Skeletal muscle tissue (tissue), 4 donors: ENCODE measurements around the gene CHST13. TPM values are rescaled to one million over a fixed set of nuclear protein-coding genes. Genes with fewer than 3 reads are reported as not detected.

Source experiments
- H3K27ac ChIP-seq: one replicate; pipeline ENCODE4 v1.7.0; 2013; ENCODE audit warnings: mild to moderate bottlenecking, low read depth, low read length, inconsistent platforms
- H3K27me3 ChIP-seq, 3 donors: one replicate each; pipeline ENCODE4 v1.7.0; 2013; ENCODE audit warnings: low read length in 3 of 3; ENCODE audit not compliant: control insufficient read depth in 3 of 3, insufficient read depth in 3 of 3
- H3K36me3 ChIP-seq, 3 donors: one replicate each; pipeline ENCODE4 v1.7.0; 2013; ENCODE audit warnings: low read length in 3 of 3; ENCODE audit not compliant: control insufficient read depth in 3 of 3, insufficient read depth in 3 of 3
- H3K4me1 ChIP-seq, 3 donors: one replicate each; pipeline ENCODE4 v1.7.0; 2013; ENCODE audit warnings: low read length in 3 of 3, mild to moderate bottlenecking in 3 of 3; ENCODE audit not compliant: control insufficient read depth in 3 of 3, insufficient read depth in 3 of 3
- H3K4me3 ChIP-seq, 3 donors: one replicate each; pipeline ENCODE4 v1.7.0; 2013; ENCODE audit warnings: low read length in 3 of 3
- H3K9ac ChIP-seq, 3 donors: one replicate each; pipeline ENCODE4 v1.7.0; 2013; ENCODE audit warnings: low read length in 3 of 3, mild to moderate bottlenecking in 3 of 3, moderate library complexity in 2 of 3, low read depth in 1 of 3
- H3K9me3 ChIP-seq, 3 donors: one replicate each; pipeline ENCODE4 v1.7.0; 2013; ENCODE audit warnings: low read length in 3 of 3; ENCODE audit not compliant: control insufficient read depth in 3 of 3
- total RNA-seq: library from RNA; depleted of rRNA; stranded (reverse); fragments of >200 nt; gene quantifications from one replicate; pipeline ENCODE4 v1.2.3, GENCODE V29; 2014
- donor health status: Osteomylitis.

The CHST13 gene
- total RNA-seq, 1 donor from 2014 or later = not detected

DNA sequence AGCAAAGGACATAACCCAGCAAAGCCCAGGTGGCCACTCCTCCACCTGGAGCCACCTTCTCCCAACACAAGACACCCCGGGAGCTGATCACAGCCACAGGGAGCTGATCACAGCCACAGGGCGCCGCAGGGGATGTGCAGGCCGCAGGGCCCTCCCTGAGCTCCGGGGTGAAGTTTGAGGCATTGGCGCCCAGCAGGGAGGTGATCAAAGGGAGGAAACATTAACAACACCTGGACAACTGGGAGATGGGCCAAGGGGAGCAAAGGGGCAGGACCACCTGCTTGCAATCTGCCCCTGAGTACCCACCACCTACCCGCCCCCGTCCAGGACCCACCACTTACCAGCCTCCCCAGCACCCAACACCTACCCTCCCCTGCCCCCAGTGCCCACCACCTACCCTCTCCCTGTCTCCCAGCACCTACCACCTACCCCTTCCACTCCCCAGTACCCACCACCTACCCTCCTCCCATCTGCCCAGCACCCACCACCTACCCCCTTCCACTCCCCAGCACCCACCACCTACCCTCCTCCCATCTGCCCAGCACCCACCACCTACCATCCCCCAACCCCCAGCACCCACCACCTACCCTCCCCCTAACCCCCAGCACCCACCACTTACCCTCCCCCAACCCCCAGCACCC lies 8.8 kb upstream of the CHST13 start:
- Histone ChIP-seq H3K9ac (no peak overlapping the region), H3K9me3 (no peaks in the 10 kb centered on the region), H3K27me3 (peaks cover 0 to 3% (median 3%) of the 10 kb centered on the region in 3 donors), H3K4me1 (peaks cover 0 to 11% (median 2%) of the 10 kb centered on the region in 3 donors), H3K36me3 (no peaks in the 10 kb centered on the region), H3K4me3 (no peak overlapping the region), H3K27ac (no peak overlapping the region)

DNA sequence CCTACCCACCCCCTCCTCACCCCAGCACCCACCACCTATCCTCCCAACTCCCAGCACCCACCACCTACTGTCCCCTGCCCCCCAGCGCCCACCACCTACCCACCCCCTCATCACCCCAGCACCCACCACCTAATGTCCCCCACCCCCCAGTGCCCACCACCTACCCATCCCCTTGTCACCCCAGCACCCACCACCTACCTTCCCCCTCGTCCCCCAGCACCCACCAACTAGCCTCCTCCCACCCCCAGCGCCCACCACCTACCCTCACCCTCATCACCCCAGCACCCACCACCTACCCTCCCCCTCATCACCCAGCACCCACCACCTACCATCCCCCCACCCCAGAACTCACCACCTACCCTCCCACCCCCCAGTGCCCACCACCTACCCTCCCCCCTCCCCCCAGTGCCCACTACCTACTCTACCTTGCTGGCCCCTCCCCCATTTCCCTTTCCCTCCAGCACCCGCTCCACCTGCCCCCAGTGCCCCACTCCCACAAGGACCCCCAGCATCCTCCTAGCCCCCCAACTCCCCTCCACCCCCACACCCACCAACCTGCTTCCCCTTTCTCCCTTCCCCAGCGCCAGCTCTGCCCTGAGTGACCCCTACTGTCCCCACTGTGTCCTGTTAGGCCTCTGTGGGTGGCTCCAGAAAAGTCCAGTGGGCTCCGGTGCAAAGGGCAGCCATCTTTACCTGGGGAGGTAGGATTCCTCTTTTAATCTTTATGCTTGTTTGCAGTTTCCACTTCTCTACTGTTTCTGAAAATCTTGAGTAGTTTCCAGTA lies 7.6 kb upstream of the CHST13 start:
- H3K36me3 ChIP-seq = no peaks in the 10 kb centered on the region
- no peak overlapping the region for H3K27ac ChIP-seq
- peaks cover 0 to 3% (median 3%) of the 10 kb centered on the region in 3 donors for H3K27me3 ChIP-seq
- H3K4me3 ChIP-seq = no peak overlapping the region
- peaks cover 0 to 11% (median 2%) of the 10 kb centered on the region in 3 donors for H3K4me1 ChIP-seq
- no peaks in the 10 kb centered on the region for H3K9me3 ChIP-seq
- no peak overlapping the region for H3K9ac ChIP-seq

DNA sequence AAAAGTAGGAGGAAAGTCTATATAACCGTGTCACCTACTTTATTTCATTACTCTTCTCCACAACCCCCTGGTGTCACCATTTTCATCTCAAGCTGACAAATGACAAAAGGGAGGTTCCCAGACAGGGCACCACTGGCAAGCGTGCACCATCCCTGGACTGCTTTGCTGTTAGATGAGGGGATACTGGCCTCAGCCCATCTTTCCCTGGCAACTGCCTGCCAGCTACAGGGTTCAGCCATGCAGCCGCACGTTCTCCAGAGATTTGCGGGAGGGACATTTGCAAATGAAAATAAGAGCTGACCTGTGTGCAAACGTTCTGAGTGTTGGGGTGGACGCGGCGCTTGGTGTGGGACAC lies 7.0 kb upstream of the CHST13 start:
- Histone ChIP-seq H3K9me3 (no peaks in the 10 kb centered on the region), H3K27me3 (peaks cover 0 to 3% (median 3%) of the 10 kb centered on the region in 3 donors), H3K4me1 (peaks cover 0 to 10% (median 2%) of the 10 kb centered on the region in 3 donors), H3K9ac (no peak overlapping the region), H3K4me3 (no peak overlapping the region), H3K27ac (no peak overlapping the region), H3K36me3 (no peaks in the 10 kb centered on the region)

DNA sequence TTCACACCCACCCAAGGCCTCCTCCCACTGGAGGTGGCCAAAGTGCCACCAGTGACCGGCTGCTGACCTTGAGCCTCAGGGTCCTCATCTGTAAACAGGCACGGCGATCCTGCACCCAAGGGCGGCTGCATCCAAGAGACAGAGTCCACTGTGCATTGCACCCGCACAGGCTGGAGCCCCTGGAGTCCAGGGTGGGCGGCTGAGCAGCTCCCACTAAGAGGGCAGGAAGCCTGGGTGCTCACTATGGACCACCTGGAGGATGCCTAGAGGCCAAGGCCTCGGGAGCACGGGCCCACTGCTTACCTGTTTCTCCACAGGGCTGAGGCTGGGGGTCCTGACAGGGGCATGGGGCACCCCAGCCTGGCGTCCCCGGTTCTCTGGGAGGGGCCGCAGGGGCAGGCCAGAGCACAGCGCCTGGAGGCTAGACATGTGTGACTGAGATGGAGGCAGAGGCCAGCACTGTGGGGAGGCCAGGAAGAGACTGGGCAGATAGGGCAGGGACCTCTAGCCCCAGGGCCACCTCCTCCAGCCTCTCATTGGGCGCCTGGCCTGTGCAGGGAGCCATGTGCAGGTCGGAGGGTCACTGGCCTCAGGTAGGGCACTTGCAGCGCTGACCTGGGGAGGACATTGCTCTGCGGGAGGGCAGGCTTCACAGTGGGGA lies 6.5 kb upstream of the CHST13 start, which contains the start of gene UROC1:
TSS of gene UROC1 (minus strand) at position 483 of the 661 bp plus-strand sequence. CDS start at position 429, 54 bp downstream.
- H3K27ac ChIP-seq = no peak within 1 kb of the TSS
- H3K4me1 ChIP-seq = peaks cover 0 to 7% (median 1%) of the 10 kb centered on the region in 3 donors
- no peak within 1 kb of the TSS for H3K4me3 ChIP-seq
- H3K9me3 ChIP-seq = no peaks in the 10 kb centered on the region
- no peaks in the 10 kb centered on the region for H3K36me3 ChIP-seq
- no peak within 1 kb of the TSS for H3K9ac ChIP-seq
- peaks cover 0 to 4% (median 3%) of the 10 kb centered on the region in 3 donors for H3K27me3 ChIP-seq

DNA sequence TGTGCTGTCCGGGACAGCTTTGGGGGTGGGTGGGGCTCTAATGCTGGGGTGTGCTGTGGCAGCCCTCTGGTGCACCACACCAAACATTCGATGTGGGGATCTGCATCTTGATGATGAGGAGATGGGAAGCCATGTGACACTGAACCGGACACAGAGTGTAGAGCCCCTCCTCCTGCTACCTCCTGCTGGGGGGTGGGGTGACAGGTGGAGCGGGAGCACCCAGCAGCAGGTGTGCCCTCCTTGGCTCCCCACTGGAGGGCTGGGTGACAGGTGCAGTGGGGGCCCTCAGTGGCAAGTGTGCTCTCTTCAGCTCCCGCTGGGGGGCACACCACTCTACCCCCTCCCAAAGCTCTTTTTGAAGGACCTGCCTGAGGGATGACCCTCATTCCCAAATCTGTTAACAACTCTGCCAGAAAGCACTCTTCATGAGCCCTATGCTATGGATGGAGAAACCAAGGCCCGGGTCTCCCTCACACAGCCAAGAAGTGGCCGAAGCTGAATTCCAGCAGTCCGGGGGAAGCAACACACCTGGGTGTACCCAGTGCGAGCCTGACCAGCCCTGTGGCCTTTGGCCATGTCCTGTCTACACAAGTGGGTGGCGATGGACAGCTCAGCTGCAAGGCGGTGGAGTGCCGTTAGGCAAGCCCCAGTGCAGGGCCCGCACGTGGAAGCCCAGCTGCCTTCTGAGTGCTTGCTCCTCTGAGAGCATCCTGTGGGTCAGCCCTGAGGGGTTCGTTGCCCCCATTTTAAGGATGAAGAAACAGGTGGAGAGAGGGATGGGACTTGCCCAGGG lies 5.8 kb upstream of the CHST13 start:
- Histone ChIP-seq H3K27ac (no peak overlapping the region), H3K4me1 (peaks cover 0 to 3% (median 2%) of the 10 kb centered on the region in 3 donors), H3K4me3 (no peak overlapping the region), H3K9me3 (no peaks in the 10 kb centered on the region), H3K36me3 (no peaks in the 10 kb centered on the region), H3K9ac (no peak overlapping the region), H3K27me3 (peaks cover 0 to 10% (median 3%) of the 10 kb centered on the region in 3 donors)

DNA sequence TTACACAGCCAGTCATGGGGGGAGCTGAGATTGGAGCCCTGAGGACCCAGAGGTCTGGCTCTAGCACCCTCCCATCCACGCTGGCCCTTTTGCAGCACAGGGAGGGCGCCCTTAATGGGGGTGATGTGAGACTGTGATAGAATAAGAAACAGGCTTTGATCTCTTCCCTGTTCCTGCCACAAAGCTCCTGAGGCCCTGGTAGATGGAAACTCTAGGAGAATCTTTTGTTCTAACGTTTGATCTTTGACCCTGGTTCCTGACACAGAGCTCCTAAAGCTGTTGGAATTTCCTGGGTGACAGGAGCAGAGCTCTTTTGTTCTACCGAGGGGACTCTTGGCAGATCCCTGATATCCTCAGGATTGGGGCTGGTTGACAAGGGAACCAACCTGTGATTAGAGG lies 5.2 kb upstream of the CHST13 start:
- H3K27me3 ChIP-seq = peaks cover 0 to 16% (median 8%) of the 10 kb centered on the region in 3 donors
- no peak overlapping the region for H3K9ac ChIP-seq
- no peak overlapping the region for H3K4me3 ChIP-seq
- H3K36me3 ChIP-seq = no peaks in the 10 kb centered on the region
- H3K4me1 ChIP-seq = peaks cover 4 to 6% (median 6%) of the 10 kb centered on the region in 3 donors
- no peaks in the 10 kb centered on the region for H3K9me3 ChIP-seq
- H3K27ac ChIP-seq = no peak overlapping the region

DNA sequence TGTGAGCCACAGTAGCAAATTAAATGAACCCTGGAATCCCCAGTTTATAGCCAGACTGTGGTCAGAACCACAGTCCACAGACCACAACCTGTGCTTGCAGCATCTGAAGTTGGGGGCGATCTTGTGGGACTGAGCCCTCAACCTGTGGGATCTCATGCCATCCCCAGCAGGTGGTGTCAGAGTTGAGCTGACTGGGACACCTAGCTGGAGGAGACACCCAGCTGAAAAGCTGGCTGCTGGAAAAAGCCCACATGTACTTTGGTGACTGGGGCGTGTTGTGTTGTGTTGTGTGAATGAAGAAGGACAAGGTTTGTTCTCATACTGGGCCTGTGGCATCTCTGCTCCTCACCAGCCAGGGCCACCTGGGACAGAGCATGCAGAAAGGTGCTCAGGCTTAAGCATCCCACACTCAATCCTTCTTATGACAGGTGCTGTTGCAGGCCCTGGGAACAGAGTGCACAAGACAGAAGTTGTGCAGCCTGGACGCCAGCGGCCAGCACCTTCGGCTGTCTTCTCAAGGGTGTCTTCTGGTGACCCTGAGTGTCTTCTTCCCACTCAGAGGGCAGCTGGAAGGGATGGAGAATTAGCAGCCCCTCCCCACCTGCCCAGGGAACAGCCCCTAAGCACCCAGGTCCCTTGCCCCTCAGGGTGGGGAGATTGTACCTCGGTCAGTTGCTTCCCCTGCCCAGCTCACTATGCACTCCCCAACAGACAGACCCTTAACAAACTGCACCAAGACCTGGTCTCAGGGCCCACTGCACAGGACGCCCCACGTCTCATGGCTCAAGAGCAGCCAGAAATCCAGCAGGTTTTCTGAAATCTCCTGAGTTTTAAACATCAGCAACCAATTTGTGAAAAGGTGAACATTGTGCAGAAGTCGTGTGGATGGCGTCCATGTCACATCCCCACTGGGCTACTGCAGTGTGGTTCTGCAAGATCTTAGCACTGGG lies 4.2 kb upstream of the CHST13 start:
- H3K27me3 ChIP-seq = peaks cover 1 to 20% (median 11%) of the 10 kb centered on the region in 3 donors
- no peaks in the 10 kb centered on the region for H3K36me3 ChIP-seq
- H3K4me3 ChIP-seq = no peak overlapping the region
- no peaks in the 10 kb centered on the region for H3K9me3 ChIP-seq
- H3K27ac ChIP-seq = no peak overlapping the region
- peaks cover 7 to 13% (median 12%) of the 10 kb centered on the region in 3 donors for H3K4me1 ChIP-seq
- no peak overlapping the region for H3K9ac ChIP-seq

DNA sequence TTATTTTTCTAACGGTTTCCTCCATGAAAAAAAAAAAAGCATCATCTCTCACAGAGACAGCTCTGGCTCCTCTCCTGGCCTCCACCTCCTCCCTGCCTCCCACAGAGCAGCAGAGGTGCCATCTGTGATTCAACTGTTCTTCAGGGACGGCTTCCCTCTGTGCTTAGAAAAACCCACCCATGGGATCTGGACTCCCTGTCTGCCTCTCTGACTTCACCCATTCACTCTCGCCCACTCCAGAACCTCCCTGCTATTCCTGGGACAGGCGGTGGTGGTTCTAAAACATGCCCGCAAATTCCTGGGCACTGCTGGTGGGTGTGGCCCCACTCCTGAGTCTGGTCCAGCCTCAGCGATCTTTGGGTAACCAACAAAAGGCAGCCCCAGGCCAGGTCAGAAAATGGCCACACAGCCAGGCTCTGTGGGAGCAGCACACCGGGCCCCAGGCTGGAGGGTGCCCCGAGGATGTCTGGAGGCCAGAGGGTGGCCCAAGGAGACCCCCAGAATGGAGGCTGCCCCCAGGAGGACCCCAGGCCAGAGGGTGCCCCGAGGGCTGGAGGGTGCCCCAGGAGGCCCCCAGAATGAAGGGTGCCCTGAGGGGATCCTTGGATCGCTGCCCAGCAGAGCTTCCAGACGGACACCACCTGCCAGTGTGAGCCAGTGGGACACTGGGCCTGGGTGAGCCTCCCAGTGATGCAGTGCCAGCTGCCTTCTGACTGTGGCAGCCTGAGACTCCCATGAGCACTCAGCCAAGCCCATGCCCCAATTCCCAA lies 2.6 kb upstream of the CHST13 start:
- no peak overlapping the region for H3K4me3 ChIP-seq
- H3K36me3 ChIP-seq = no peaks in the 10 kb centered on the region
- H3K9me3 ChIP-seq = no peaks in the 10 kb centered on the region
- no peak overlapping the region for H3K9ac ChIP-seq
- H3K27ac ChIP-seq = no peak overlapping the region
- peaks cover 7 to 14% (median 12%) of the 10 kb centered on the region in 3 donors for H3K4me1 ChIP-seq
- H3K27me3 ChIP-seq = peaks cover 3 to 25% (median 16%) of the 10 kb centered on the region in 3 donors
